ENCODE data around the gene SEC14L6.

Gene SEC14L6

DNA sequence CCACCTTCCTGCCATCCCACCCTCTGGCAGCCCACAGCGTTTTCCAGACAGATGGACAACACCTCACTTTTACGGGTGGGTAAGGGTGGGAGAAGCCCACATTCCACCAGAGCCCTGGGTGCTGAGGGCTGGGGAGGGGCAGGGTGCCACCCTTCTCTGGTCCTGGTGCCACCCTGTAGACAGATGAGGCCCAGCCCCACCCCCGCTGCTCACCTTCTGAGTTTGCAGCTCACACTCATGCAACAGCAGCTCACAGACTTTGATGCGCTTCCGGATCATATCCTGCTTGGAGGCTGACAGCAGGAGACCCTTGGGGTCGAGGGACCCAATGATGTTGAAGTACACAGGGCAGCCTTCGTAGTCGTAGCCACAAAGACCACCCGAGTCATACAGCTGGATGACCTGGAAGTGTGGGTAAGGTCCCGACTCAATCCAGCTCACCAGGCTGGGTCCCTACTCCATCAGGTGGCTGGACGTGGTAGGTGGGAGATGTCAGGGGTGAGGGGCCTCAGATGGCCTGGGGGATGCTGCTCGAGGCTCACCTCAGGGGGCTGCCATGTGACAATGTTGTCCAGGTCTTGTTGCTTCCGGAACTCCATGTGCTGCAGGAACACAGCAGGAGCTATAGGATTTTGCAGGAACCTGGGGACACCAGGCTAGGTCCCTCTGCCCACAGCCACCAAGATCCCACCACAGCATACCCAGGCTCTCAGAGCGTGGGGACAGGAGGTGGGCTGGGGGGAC lies 51.3 kb downstream of the SEC14L6 start:
- no peaks in the 10 kb centered on the region for H3K9me2 ChIP-seq (replicated peaks; ENCODE audit: insufficient read depth, low read length)
- H3K27ac ChIP-seq (ENCODE audit: low read depth, low read length): no peak overlapping the region
- no peaks in the 10 kb centered on the region for H4K20me1 ChIP-seq (ENCODE audit: low read depth, low read length)
- H3K9me3 ChIP-seq (ENCODE audit: insufficient read depth, low read length): no peaks in the 10 kb centered on the region
- no peak overlapping the region for H3K4me3 ChIP-seq (ENCODE audit: insufficient read depth, low read length, poor library complexity, severe bottlenecking)
- H3F3A ChIP-seq (ENCODE audit: insufficient read depth): no peaks in the 10 kb centered on the region
- no peak overlapping the region for H2AFZ ChIP-seq (ENCODE audit: low read depth, low read length, severe bottlenecking)
- no peaks in the 10 kb centered on the region for H3K27me3 ChIP-seq (ENCODE audit: low read length)
- TF ChIP-seq, protein P1, sequence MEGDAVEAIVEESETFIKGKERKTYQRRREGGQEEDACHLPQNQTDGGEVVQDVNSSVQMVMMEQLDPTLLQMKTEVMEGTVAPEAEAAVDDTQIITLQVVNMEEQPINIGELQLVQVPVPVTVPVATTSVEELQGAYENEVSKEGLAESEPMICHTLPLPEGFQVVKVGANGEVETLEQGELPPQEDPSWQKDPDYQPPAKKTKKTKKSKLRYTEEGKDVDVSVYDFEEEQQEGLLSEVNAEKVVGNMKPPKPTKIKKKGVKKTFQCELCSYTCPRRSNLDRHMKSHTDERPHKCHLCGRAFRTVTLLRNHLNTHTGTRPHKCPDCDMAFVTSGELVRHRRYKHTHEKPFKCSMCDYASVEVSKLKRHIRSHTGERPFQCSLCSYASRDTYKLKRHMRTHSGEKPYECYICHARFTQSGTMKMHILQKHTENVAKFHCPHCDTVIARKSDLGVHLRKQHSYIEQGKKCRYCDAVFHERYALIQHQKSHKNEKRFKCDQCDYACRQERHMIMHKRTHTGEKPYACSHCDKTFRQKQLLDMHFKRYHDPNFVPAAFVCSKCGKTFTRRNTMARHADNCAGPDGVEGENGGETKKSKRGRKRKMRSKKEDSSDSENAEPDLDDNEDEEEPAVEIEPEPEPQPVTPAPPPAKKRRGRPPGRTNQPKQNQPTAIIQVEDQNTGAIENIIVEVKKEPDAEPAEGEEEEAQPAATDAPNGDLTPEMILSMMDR (IDR thresholded peaks at IDR 0.05; ENCODE audit: insufficient read depth, low read length, poor library complexity, severe bottlenecking): no peak
- TF ChIP-seq EZH2phosphoT487 (conservative IDR thresholded peaks at IDR 0.05; ENCODE audit: low read length): no peak
- H3K4me2 ChIP-seq (ENCODE audit: low read depth, low read length, poor library complexity, severe bottlenecking): no peak overlapping the region
- no peak overlapping the region for H3K9ac ChIP-seq (ENCODE audit: low read length)
- no peaks in the 10 kb centered on the region for H3K79me2 ChIP-seq (ENCODE audit: insufficient read depth, low read length)
- no peaks in the 10 kb centered on the region for H3K36me3 ChIP-seq (ENCODE audit: low read length)

DNA sequence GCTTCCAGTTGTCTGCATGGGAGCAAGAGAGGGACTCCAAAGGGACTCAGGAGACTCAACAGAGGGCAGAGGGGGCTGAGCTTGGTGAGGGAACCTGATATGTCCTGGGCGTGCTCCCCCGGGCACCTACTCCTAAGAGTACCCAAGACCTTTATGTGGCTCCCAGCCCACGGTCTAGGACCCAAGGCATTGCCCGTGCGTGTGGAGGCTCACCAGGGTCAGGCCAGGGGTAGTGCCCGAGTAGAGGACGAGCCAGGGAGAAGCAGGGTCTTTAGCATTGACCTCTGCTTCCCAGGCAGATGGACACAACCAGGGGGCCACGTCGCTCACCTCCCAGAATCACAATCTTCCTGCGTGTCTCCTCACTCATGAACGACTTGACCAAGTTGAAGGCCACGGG lies 54.4 kb downstream of the SEC14L6 start:
- no peak overlapping the region for H3K27ac ChIP-seq (ENCODE audit: low read depth, low read length)
- H3K79me2 ChIP-seq (ENCODE audit: insufficient read depth, low read length): no peaks in the 10 kb centered on the region
- H3K36me3 ChIP-seq (ENCODE audit: low read length): no peaks in the 10 kb centered on the region
- no peak overlapping the region for H2AFZ ChIP-seq (ENCODE audit: low read depth, low read length, severe bottlenecking)
- H3K4me3 ChIP-seq (ENCODE audit: insufficient read depth, low read length, poor library complexity, severe bottlenecking): no peak overlapping the region
- no peaks in the 10 kb centered on the region for H3K27me3 ChIP-seq (ENCODE audit: low read length)
- no peaks in the 10 kb centered on the region for H3F3A ChIP-seq (ENCODE audit: insufficient read depth)
- no peaks in the 10 kb centered on the region for H4K20me1 ChIP-seq (ENCODE audit: low read depth, low read length)
- TF ChIP-seq EZH2phosphoT487 (conservative IDR thresholded peaks at IDR 0.05; ENCODE audit: low read length): no peak
- H3K9me3 ChIP-seq (ENCODE audit: insufficient read depth, low read length): no peaks in the 10 kb centered on the region
- no peak overlapping the region for H3K4me2 ChIP-seq (ENCODE audit: low read depth, low read length, poor library complexity, severe bottlenecking)
- no peak overlapping the region for H3K9ac ChIP-seq (ENCODE audit: low read length)
- H3K9me2 ChIP-seq (replicated peaks; ENCODE audit: insufficient read depth, low read length): no peaks in the 10 kb centered on the region

DNA sequence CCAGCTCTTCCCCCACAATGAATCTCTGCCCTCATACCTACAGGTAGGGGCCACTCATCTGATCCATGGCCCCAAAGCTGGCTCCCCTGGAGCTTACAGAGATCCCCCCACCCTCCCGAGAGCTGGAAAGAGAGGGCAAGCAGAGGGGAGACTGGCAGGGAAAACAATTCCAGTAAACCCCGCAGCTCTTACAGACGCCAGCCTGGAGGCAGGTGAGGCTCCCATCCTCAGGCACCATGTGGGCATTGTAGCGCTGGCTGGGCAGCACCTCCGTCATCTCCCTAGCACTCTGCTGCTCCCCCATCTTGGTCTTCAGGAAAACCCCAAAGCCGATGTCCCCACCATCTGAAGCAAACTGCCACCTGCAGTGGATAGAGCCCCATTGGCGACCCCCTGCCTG lies 55.2 kb downstream of the SEC14L6 start:
- Histone ChIP-seq H4K20me1 (ENCODE audit: low read depth, low read length) (no peaks in the 10 kb centered on the region), H3K4me3 (ENCODE audit: insufficient read depth, low read length, poor library complexity, severe bottlenecking) (no peak overlapping the region), H3K9ac (ENCODE audit: low read length) (no peak overlapping the region), H3K27me3 (ENCODE audit: low read length) (no peaks in the 10 kb centered on the region), H3K9me3 (ENCODE audit: insufficient read depth, low read length) (no peaks in the 10 kb centered on the region), H3K4me2 (ENCODE audit: low read depth, low read length, poor library complexity, severe bottlenecking) (no peak overlapping the region), H3K36me3 (ENCODE audit: low read length) (no peaks in the 10 kb centered on the region), H3K27ac (ENCODE audit: low read depth, low read length) (no peak overlapping the region), H3F3A (ENCODE audit: insufficient read depth) (no peaks in the 10 kb centered on the region), H3K9me2 (replicated peaks; ENCODE audit: insufficient read depth, low read length) (no peaks in the 10 kb centered on the region), H3K79me2 (ENCODE audit: insufficient read depth, low read length) (no peaks in the 10 kb centered on the region), H2AFZ (ENCODE audit: low read depth, low read length, severe bottlenecking) (no peak overlapping the region)
- TF ChIP-seq, protein P1 (IDR thresholded peaks at IDR 0.05; ENCODE audit: insufficient read depth, low read length, poor library complexity, severe bottlenecking): no peak

GRCh38 chr22:30490399-30490798 lies 56.1 kb downstream of the SEC14L6 start:
- H3K4me2 ChIP-seq (ENCODE audit: low read depth, low read length, poor library complexity, severe bottlenecking): no peak overlapping the region

More at GRCh38 chr22:30490399-30490798, 56.1 kb downstream of the SEC14L6 start:
- Histone ChIP-seq H4K20me1 (ENCODE audit: low read depth, low read length) (no peaks in the 10 kb centered on the region), H3K9me3 (ENCODE audit: insufficient read depth, low read length) (no peaks in the 10 kb centered on the region), H3F3A (ENCODE audit: insufficient read depth) (no peaks in the 10 kb centered on the region), H3K27me3 (ENCODE audit: low read length) (no peaks in the 10 kb centered on the region), H3K27ac (ENCODE audit: low read depth, low read length) (no peak overlapping the region), H3K36me3 (ENCODE audit: low read length) (no peaks in the 10 kb centered on the region), H3K9me2 (replicated peaks; ENCODE audit: insufficient read depth, low read length) (no peaks in the 10 kb centered on the region), H3K4me3 (ENCODE audit: insufficient read depth, low read length, poor library complexity, severe bottlenecking) (no peak overlapping the region), H2AFZ (ENCODE audit: low read depth, low read length, severe bottlenecking) (no peak overlapping the region), H3K9ac (ENCODE audit: low read length) (no peak overlapping the region), H3K79me2 (ENCODE audit: insufficient read depth, low read length) (no peaks in the 10 kb centered on the region)
- TF ChIP-seq, protein P1 (IDR thresholded peaks at IDR 0.05; ENCODE audit: insufficient read depth, low read length, poor library complexity, severe bottlenecking): no peak
- TF ChIP-seq EZH2phosphoT487 (conservative IDR thresholded peaks at IDR 0.05; ENCODE audit: low read length): no peak
